Effector CD4-positive, alpha-beta T cell (primary cell): ENCODE results near the gene RAMACL.
"Not testable (repeated sequence)": the region's sequence is repeated elsewhere in the genome, so short reads cannot be mapped to it uniquely, and the experiment has no call there.

ENCODE experiments used
- DNase-seq: peaks from one replicate; pipeline ENCODE4 v3.0.0-alpha.2; 2020

RAMACL gene

GRCh38 chr6:166553563-166554271 lies 32.8 kb downstream of the RAMACL start:
- no peak for DNase-seq

GRCh38 chr6:166552600-166552999 lies 33.9 kb downstream of the RAMACL start:
- DNase-seq: no peak

GRCh38 chr6:166551754-166552495 lies 34.6 kb downstream of the RAMACL start:
- no peak for DNase-seq

GRCh38 chr6:166546653-166547052 lies 39.8 kb downstream of the RAMACL start:
- no peak for DNase-seq

GRCh38 chr6:166545156-166546034 lies 41.1 kb downstream of the RAMACL start:
- no peak for DNase-seq

GRCh38 chr6:166544296-166544605 lies 42.2 kb downstream of the RAMACL start:
- DNase-seq: no peak

- DNase-seq: no peak
These were observed 42.7 kb downstream of the RAMACL start for GRCh38 chr6:166543603-166544295.

GRCh38 chr6:166542580-166542912 lies 43.9 kb downstream of the RAMACL start:
- DNase-seq: no peak

- no peak for DNase-seq
These were observed 44.5 kb downstream of the RAMACL start for GRCh38 chr6:166541876-166542579.

GRCh38 chr6:166541366-166541765 lies 45.1 kb downstream of the RAMACL start:
- DNase-seq: no peak

- peak; percentile 41 for DNase-seq
These were observed 45.7 kb downstream of the RAMACL start for GRCh38 chr6:166540631-166541331.

GRCh38 chr6:166539543-166539942 lies 46.9 kb downstream of the RAMACL start:
- no peak for DNase-seq

- not testable (repeated sequence) for DNase-seq
These were observed 47.5 kb downstream of the RAMACL start for GRCh38 chr6:166539011-166539385.

- DNase-seq: no peak
These were observed 48.0 kb downstream of the RAMACL start for GRCh38 chr6:166538297-166539010.

- DNase-seq: no peak
These were observed 51.6 kb downstream of the RAMACL start for GRCh38 chr6:166534658-166535406.

- no peak for DNase-seq
These were observed 53.2 kb downstream of the RAMACL start for GRCh38 chr6:166533205-166533824.
